ENCODE results near the gene RDM1.
"Not testable (repeated sequence)": the region's sequence is repeated elsewhere in the genome, so short reads cannot be mapped to it uniquely, and the experiment has no call there.

The RDM1 gene

GRCh38 chr17:35965272-35965671 is 34.7 kb upstream of the RDM1 start:
- Histone ChIP-seq H3K27ac (ENCODE audit: low read depth, low read length) (no peak overlapping the region), H3K36me3 (ENCODE audit: control insufficient read depth in 1 of 2, insufficient read depth in 2 of 2, low read length in 2 of 2) (no peaks in the 10 kb centered on the region), H3K4me3 (ENCODE audit: low read depth in 1 of 2, low read length in 2 of 2) (no peak overlapping the region), H3K27me3 (ENCODE audit: control insufficient read depth in 1 of 2, insufficient read depth in 2 of 2, low read length in 2 of 2) (peaks cover 0 to under 1% of the 10 kb centered on the region in 2 donors), H3K4me1 (ENCODE audit: control insufficient read depth in 1 of 2, insufficient read depth in 2 of 2, low read length in 2 of 2) (peaks cover 5 to 6% of the 10 kb centered on the region in 2 donors), H3K9me3 (ENCODE audit: control insufficient read depth in 1 of 2, low read length in 2 of 2) (no peaks in the 10 kb centered on the region), H3K9ac (ENCODE audit: low read depth in 1 of 2, low read length in 2 of 2) (no peak overlapping the region)

- peaks cover 1 to 4% of the 10 kb centered on the region in 2 donors for H3K27me3 ChIP-seq (ENCODE audit: control insufficient read depth in 1 of 2, insufficient read depth in 2 of 2, low read length in 2 of 2)
- no peaks in the 10 kb centered on the region for H3K9me3 ChIP-seq (ENCODE audit: control insufficient read depth in 1 of 2, low read length in 2 of 2)
- H3K4me3 ChIP-seq (ENCODE audit: low read depth in 1 of 2, low read length in 2 of 2): no peak overlapping the region
Observed at GRCh38 chr17:35963663-35964062, 33.1 kb upstream of the RDM1 start.

GRCh38 chr17:35953720-35954119 is 23.1 kb upstream of the RDM1 start:
- H3K9me3 ChIP-seq (ENCODE audit: control insufficient read depth in 1 of 2, low read length in 2 of 2): no peaks in the 10 kb centered on the region
- H3K27me3 ChIP-seq (ENCODE audit: control insufficient read depth in 1 of 2, insufficient read depth in 2 of 2, low read length in 2 of 2): peaks cover 0 to 3% of the 10 kb centered on the region in 2 donors

More at GRCh38 chr17:35963663-35964062, 33.1 kb upstream of the RDM1 start:
- no peaks in the 10 kb centered on the region for H3K36me3 ChIP-seq (ENCODE audit: control insufficient read depth in 1 of 2, insufficient read depth in 2 of 2, low read length in 2 of 2)
- H3K4me1 ChIP-seq (ENCODE audit: control insufficient read depth in 1 of 2, insufficient read depth in 2 of 2, low read length in 2 of 2): no peaks in the 10 kb centered on the region
- no peak overlapping the region for H3K9ac ChIP-seq (ENCODE audit: low read depth in 1 of 2, low read length in 2 of 2)
- H3K27ac ChIP-seq (ENCODE audit: low read depth, low read length): no peak overlapping the region

GRCh38 chr17:35949401-35949800 is 18.8 kb upstream of the RDM1 start:
- Histone ChIP-seq H3K4me3 (ENCODE audit: low read depth in 1 of 2, low read length in 2 of 2) (no peak overlapping the region), H3K9me3 (ENCODE audit: control insufficient read depth in 1 of 2, low read length in 2 of 2) (no peaks in the 10 kb centered on the region), H3K27me3 (ENCODE audit: control insufficient read depth in 1 of 2, insufficient read depth in 2 of 2, low read length in 2 of 2) (no peaks in the 10 kb centered on the region), H3K27ac (ENCODE audit: low read depth, low read length) (no peak overlapping the region), H3K4me1 (ENCODE audit: control insufficient read depth in 1 of 2, insufficient read depth in 2 of 2, low read length in 2 of 2) (peaks cover 0 to 3% of the 10 kb centered on the region in 2 donors), H3K9ac (ENCODE audit: low read depth in 1 of 2, low read length in 2 of 2) (no peak overlapping the region), H3K36me3 (ENCODE audit: control insufficient read depth in 1 of 2, insufficient read depth in 2 of 2, low read length in 2 of 2) (no peaks in the 10 kb centered on the region)

More at GRCh38 chr17:35953720-35954119, 23.1 kb upstream of the RDM1 start:
- Histone ChIP-seq H3K4me1 (ENCODE audit: control insufficient read depth in 1 of 2, insufficient read depth in 2 of 2, low read length in 2 of 2) (no peaks in the 10 kb centered on the region), H3K27ac (ENCODE audit: low read depth, low read length) (no peak overlapping the region), H3K9ac (ENCODE audit: low read depth in 1 of 2, low read length in 2 of 2) (no peak overlapping the region), H3K36me3 (ENCODE audit: control insufficient read depth in 1 of 2, insufficient read depth in 2 of 2, low read length in 2 of 2) (no peaks in the 10 kb centered on the region), H3K4me3 (ENCODE audit: low read depth in 1 of 2, low read length in 2 of 2) (no peak overlapping the region)

- no peaks in the 10 kb centered on the region for H3K9me3 ChIP-seq (ENCODE audit: control insufficient read depth in 1 of 2, low read length in 2 of 2)
- H3K36me3 ChIP-seq (ENCODE audit: control insufficient read depth in 1 of 2, insufficient read depth in 2 of 2, low read length in 2 of 2): no peaks in the 10 kb centered on the region
- no peak overlapping the region for H3K27ac ChIP-seq (ENCODE audit: low read depth, low read length)
- H3K4me1 ChIP-seq (ENCODE audit: control insufficient read depth in 1 of 2, insufficient read depth in 2 of 2, low read length in 2 of 2): peaks cover 3 to 6% of the 10 kb centered on the region in 2 donors
- H3K27me3 ChIP-seq (ENCODE audit: control insufficient read depth in 1 of 2, insufficient read depth in 2 of 2, low read length in 2 of 2): no peaks in the 10 kb centered on the region
- H3K9ac ChIP-seq (ENCODE audit: low read depth in 1 of 2, low read length in 2 of 2): no peak overlapping the region
- H3K4me3 ChIP-seq (ENCODE audit: low read depth in 1 of 2, low read length in 2 of 2): no peak overlapping the region
Observed at GRCh38 chr17:35948092-35948491, 17.5 kb upstream of the RDM1 start.

GRCh38 chr17:35947156-35947585 is 16.6 kb upstream of the RDM1 start:
- H3K9ac ChIP-seq (ENCODE audit: low read depth in 1 of 2, low read length in 2 of 2): peak overlapping the region in 1 of 2 donors; percentile 43
- no peaks in the 10 kb centered on the region for H3K36me3 ChIP-seq (ENCODE audit: control insufficient read depth in 1 of 2, insufficient read depth in 2 of 2, low read length in 2 of 2)
- peak overlapping the region; percentile 58 to 65 for H3K4me3 ChIP-seq (ENCODE audit: low read depth in 1 of 2, low read length in 2 of 2)
- no peaks in the 10 kb centered on the region for H3K27me3 ChIP-seq (ENCODE audit: control insufficient read depth in 1 of 2, insufficient read depth in 2 of 2, low read length in 2 of 2)
- H3K27ac ChIP-seq (ENCODE audit: low read depth, low read length): no peak overlapping the region
- H3K4me1 ChIP-seq (ENCODE audit: control insufficient read depth in 1 of 2, insufficient read depth in 2 of 2, low read length in 2 of 2): peaks cover 12 to 13% of the 10 kb centered on the region in 2 donors
- no peaks in the 10 kb centered on the region for H3K9me3 ChIP-seq (ENCODE audit: control insufficient read depth in 1 of 2, low read length in 2 of 2)

GRCh38 chr17:35944151-35944550 is 13.6 kb upstream of the RDM1 start:
- no peaks in the 10 kb centered on the region for H3K9me3 ChIP-seq (ENCODE audit: control insufficient read depth in 1 of 2, low read length in 2 of 2)
- no peak overlapping the region for H3K9ac ChIP-seq (ENCODE audit: low read depth in 1 of 2, low read length in 2 of 2)
- no peaks in the 10 kb centered on the region for H3K27me3 ChIP-seq (ENCODE audit: control insufficient read depth in 1 of 2, insufficient read depth in 2 of 2, low read length in 2 of 2)

GRCh38 chr17:35943537-35943936 is 13.0 kb upstream of the RDM1 start, which contains the start of gene LYZL6:
Gene LYZL6 (minus strand): TSS chr17:35943713. CDS start chr17:35939356, 4,357 bp downstream.
- no peak within 1 kb of the TSS for H3K27ac ChIP-seq (ENCODE audit: low read depth, low read length)
- peak within 1 kb of the TSS in 1 of 2 donors; percentile 3 for H3K4me3 ChIP-seq (ENCODE audit: low read depth in 1 of 2, low read length in 2 of 2)
- H3K9ac ChIP-seq (ENCODE audit: low read depth in 1 of 2, low read length in 2 of 2): no peak within 1 kb of the TSS
- H3K36me3 ChIP-seq (ENCODE audit: control insufficient read depth in 1 of 2, insufficient read depth in 2 of 2, low read length in 2 of 2): no peaks in the 10 kb centered on the region
- no peaks in the 10 kb centered on the region for H3K9me3 ChIP-seq (ENCODE audit: control insufficient read depth in 1 of 2, low read length in 2 of 2)
- H3K4me1 ChIP-seq (ENCODE audit: control insufficient read depth in 1 of 2, insufficient read depth in 2 of 2, low read length in 2 of 2): peaks cover 15 to 17% of the 10 kb centered on the region in 2 donors
- no peaks in the 10 kb centered on the region for H3K27me3 ChIP-seq (ENCODE audit: control insufficient read depth in 1 of 2, insufficient read depth in 2 of 2, low read length in 2 of 2)

More at GRCh38 chr17:35944151-35944550, 13.6 kb upstream of the RDM1 start:
- Histone ChIP-seq H3K36me3 (ENCODE audit: control insufficient read depth in 1 of 2, insufficient read depth in 2 of 2, low read length in 2 of 2) (no peaks in the 10 kb centered on the region), H3K27ac (ENCODE audit: low read depth, low read length) (no peak overlapping the region), H3K4me1 (ENCODE audit: control insufficient read depth in 1 of 2, insufficient read depth in 2 of 2, low read length in 2 of 2) (peaks cover 15 to 17% of the 10 kb centered on the region in 2 donors), H3K4me3 (ENCODE audit: low read depth in 1 of 2, low read length in 2 of 2) (no peak overlapping the region)

- Histone ChIP-seq H3K36me3 (ENCODE audit: control insufficient read depth in 1 of 2, insufficient read depth in 2 of 2, low read length in 2 of 2) (no peaks in the 10 kb centered on the region), H3K27ac (ENCODE audit: low read depth, low read length) (no peak overlapping the region), H3K9me3 (ENCODE audit: control insufficient read depth in 1 of 2, low read length in 2 of 2) (no peaks in the 10 kb centered on the region)
Observed at GRCh38 chr17:35942588-35943186, 12.1 kb upstream of the RDM1 start.

GRCh38 chr17:35938492-35938891 is 7.9 kb upstream of the RDM1 start:
- not testable (repeated sequence) for H3K36me3 ChIP-seq (ENCODE audit: control insufficient read depth in 1 of 2, insufficient read depth in 2 of 2, low read length in 2 of 2); H3K4me3 ChIP-seq (ENCODE audit: low read depth in 1 of 2, low read length in 2 of 2); H3K27ac ChIP-seq (ENCODE audit: low read depth, low read length); H3K9ac ChIP-seq (ENCODE audit: low read depth in 1 of 2, low read length in 2 of 2); H3K27me3 ChIP-seq (ENCODE audit: control insufficient read depth in 1 of 2, insufficient read depth in 2 of 2, low read length in 2 of 2); H3K9me3 ChIP-seq (ENCODE audit: control insufficient read depth in 1 of 2, low read length in 2 of 2)
- peaks cover 12 to 16% of the 10 kb centered on the region in 2 donors for H3K4me1 ChIP-seq (ENCODE audit: control insufficient read depth in 1 of 2, insufficient read depth in 2 of 2, low read length in 2 of 2)

More at GRCh38 chr17:35942588-35943186, 12.1 kb upstream of the RDM1 start:
- H3K9ac ChIP-seq (ENCODE audit: low read depth in 1 of 2, low read length in 2 of 2): no peak overlapping the region
- H3K4me1 ChIP-seq (ENCODE audit: control insufficient read depth in 1 of 2, insufficient read depth in 2 of 2, low read length in 2 of 2): peaks cover 15 to 17% of the 10 kb centered on the region in 2 donors
- H3K4me3 ChIP-seq (ENCODE audit: low read depth in 1 of 2, low read length in 2 of 2): peak overlapping the region in 1 of 2 donors; percentile 3
- H3K27me3 ChIP-seq (ENCODE audit: control insufficient read depth in 1 of 2, insufficient read depth in 2 of 2, low read length in 2 of 2): no peaks in the 10 kb centered on the region

Measured in duodenal mucosa (tissue), 2 donors.